Glutamatergic neuron (in vitro differentiated cells): ENCODE measurements around the gene AKR1B15. TPM values are rescaled to one million over a fixed set of nuclear protein-coding genes. Genes with fewer than 3 reads are reported as not detected.
"Not testable (repeated sequence)": the region's sequence is repeated elsewhere in the genome, so short reads cannot be mapped to it uniquely, and the experiment has no call there.

Experiments
- DNase-seq: peaks from one replicate; pipeline ENCODE4 v3.0.0; 2022
- H3K27ac Mint-ChIP-seq: one replicate; pipeline ENCODE4 v1.8.0; 2020; ENCODE audit warnings: mild to moderate bottlenecking, mixed read lengths, inconsistent platforms; ENCODE audit not compliant: unreplicated experiment
- H3K27me3 Mint-ChIP-seq: one replicate; pipeline ENCODE4 v1.8.0; 2020; ENCODE audit warnings: mild to moderate bottlenecking, moderate library complexity, mixed read lengths, inconsistent platforms; ENCODE audit not compliant: unreplicated experiment
- H3K36me3 Mint-ChIP-seq: one replicate; pipeline ENCODE4 v1.8.0; 2020; ENCODE audit warnings: mild to moderate bottlenecking, mixed read lengths, inconsistent platforms; ENCODE audit not compliant: unreplicated experiment
- H3K4me1 Mint-ChIP-seq: one replicate; pipeline ENCODE4 v1.8.0; 2020; ENCODE audit warnings: mild to moderate bottlenecking, low read depth, mixed read lengths, inconsistent platforms; ENCODE audit not compliant: unreplicated experiment
- H3K4me3 Mint-ChIP-seq: one replicate; pipeline ENCODE4 v1.8.0; 2020; ENCODE audit warnings: mild to moderate bottlenecking, mixed read lengths, inconsistent platforms; ENCODE audit not compliant: unreplicated experiment
- H3K9me3 Mint-ChIP-seq: one replicate; pipeline ENCODE4 v1.8.0; 2020; ENCODE audit warnings: mild to moderate bottlenecking, moderate library complexity, mixed read lengths, inconsistent platforms; ENCODE audit not compliant: unreplicated experiment
- total RNA-seq: library from RNA; stranded (reverse); fragmentation: NEBNext Ultra II Directional; extraction: Animal tissue kit (Norgen Biotek cat#: 25700); gene quantifications from one replicate; pipeline ENCODE4 v1.2.1, GENCODE V29; 2021; ENCODE audit not compliant: unreplicated experiment
- TF ChIP-seq, protein P1 (sequence below): fragments of 200-600 bp; sonication (generic); IDR thresholded peaks from one replicate; pipeline ENCODE4 v1.5.0; 2021; ENCODE audit not compliant: partially characterized antibody, unreplicated experiment

AKR1B15 gene
- total RNA-seq, 1 donor from 2014 or later: not detected

DNA sequence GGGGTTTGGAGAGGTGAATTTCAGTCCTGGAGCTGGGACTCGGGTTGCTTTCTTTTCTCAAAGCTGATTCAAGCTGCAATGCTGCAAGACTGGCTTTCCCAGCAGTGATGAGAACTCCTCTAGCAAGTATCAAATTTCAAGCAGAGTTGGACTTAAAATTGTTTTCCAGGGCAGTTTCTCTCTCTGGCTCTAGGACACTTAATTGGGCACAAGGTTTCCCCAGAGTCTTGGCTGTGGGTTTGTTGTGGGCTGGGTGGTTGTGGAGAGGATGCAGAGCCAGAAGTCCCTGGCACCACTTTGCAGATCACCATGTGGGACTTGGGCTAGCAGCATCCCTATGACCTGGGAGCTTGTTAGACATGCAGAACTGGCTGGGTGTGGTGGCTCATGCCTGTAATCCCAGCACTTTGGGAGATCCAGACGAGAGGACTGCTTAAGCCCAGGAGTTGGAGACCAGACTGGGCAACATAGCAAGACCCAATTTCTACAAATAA, 16.8 kb downstream of the AKR1B15 start:
- Mint-ChIP-seq H3K9me3 (peaks cover 5% of the 10 kb centered on the region), H3K4me3 (no peak overlapping the region), H3K27me3 (peaks cover 2% of the 10 kb centered on the region), H3K36me3 (peaks cover 10% of the 10 kb centered on the region), H3K4me1 (no peaks in the 10 kb centered on the region), H3K27ac (no peak overlapping the region)
- no peak for DNase-seq
- TF ChIP-seq, protein P1, sequence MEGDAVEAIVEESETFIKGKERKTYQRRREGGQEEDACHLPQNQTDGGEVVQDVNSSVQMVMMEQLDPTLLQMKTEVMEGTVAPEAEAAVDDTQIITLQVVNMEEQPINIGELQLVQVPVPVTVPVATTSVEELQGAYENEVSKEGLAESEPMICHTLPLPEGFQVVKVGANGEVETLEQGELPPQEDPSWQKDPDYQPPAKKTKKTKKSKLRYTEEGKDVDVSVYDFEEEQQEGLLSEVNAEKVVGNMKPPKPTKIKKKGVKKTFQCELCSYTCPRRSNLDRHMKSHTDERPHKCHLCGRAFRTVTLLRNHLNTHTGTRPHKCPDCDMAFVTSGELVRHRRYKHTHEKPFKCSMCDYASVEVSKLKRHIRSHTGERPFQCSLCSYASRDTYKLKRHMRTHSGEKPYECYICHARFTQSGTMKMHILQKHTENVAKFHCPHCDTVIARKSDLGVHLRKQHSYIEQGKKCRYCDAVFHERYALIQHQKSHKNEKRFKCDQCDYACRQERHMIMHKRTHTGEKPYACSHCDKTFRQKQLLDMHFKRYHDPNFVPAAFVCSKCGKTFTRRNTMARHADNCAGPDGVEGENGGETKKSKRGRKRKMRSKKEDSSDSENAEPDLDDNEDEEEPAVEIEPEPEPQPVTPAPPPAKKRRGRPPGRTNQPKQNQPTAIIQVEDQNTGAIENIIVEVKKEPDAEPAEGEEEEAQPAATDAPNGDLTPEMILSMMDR: no peak

GRCh38 chr7:134567368-134567767, 18.5 kb downstream of the AKR1B15 start:
- DNase-seq: no peak
- no peak overlapping the region for H3K27ac Mint-ChIP-seq
- H3K4me3 Mint-ChIP-seq: no peak overlapping the region
- H3K36me3 Mint-ChIP-seq: peaks cover 10% of the 10 kb centered on the region
- peaks cover 2% of the 10 kb centered on the region for H3K27me3 Mint-ChIP-seq
- H3K4me1 Mint-ChIP-seq: no peaks in the 10 kb centered on the region
- H3K9me3 Mint-ChIP-seq: peaks cover 5% of the 10 kb centered on the region
- TF ChIP-seq, protein P1: no peak

GRCh38 chr7:134569962-134570361, 21.1 kb downstream of the AKR1B15 start:
- H3K9me3 Mint-ChIP-seq, H3K4me3 Mint-ChIP-seq, H3K27ac Mint-ChIP-seq: not testable (repeated sequence)

DNA sequence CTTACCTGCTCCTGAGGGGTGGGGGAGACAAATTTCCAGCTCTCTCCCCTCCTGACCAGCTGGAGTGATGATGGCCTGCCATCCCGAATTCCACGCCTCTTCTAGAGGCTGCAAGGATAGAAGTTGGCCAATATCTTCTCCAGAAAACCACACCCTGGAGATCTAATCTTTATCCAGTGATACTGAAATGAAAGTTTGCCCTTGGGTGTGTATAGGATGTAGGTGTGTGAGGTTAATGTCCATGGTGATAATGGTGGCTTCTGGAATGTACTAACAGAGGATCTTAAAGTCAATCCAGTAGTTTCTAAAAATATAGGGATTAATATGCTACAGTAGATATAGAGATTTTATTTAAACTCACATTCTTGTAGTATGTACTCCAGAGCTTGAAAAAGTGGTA, 22.2 kb downstream of the AKR1B15 start:
- TF ChIP-seq, protein P1: no peak
- Mint-ChIP-seq H3K4me1 (no peaks in the 10 kb centered on the region), H3K27me3 (peaks cover 2% of the 10 kb centered on the region), H3K4me3 (no peak overlapping the region), H3K27ac (no peak overlapping the region), H3K36me3 (peaks cover 10% of the 10 kb centered on the region), H3K9me3 (peaks cover 3% of the 10 kb centered on the region)
- DNase-seq: no peak

More at GRCh38 chr7:134569962-134570361, 21.1 kb downstream of the AKR1B15 start:
- H3K36me3 Mint-ChIP-seq: peaks cover 10% of the 10 kb centered on the region
- not testable (repeated sequence) for DNase-seq, H3K27me3 Mint-ChIP-seq, H3K4me1 Mint-ChIP-seq

- TF ChIP-seq, protein P1: no peak
- peaks cover 10% of the 10 kb centered on the region for H3K36me3 Mint-ChIP-seq
Measured at GRCh38 chr7:134571746-134572461, 23.0 kb downstream of the AKR1B15 start.

More at GRCh38 chr7:134571746-134572461, 23.0 kb downstream of the AKR1B15 start:
- no peaks in the 10 kb centered on the region for H3K4me1 Mint-ChIP-seq
- no peak overlapping the region for H3K27ac Mint-ChIP-seq
- no peak for DNase-seq
- no peak overlapping the region for H3K4me3 Mint-ChIP-seq
- H3K27me3 Mint-ChIP-seq: peaks cover 2% of the 10 kb centered on the region
- H3K9me3 Mint-ChIP-seq: peaks cover 1% of the 10 kb centered on the region
